Mesodermal cell (in vitro differentiated cells): ENCODE results near the gene UBE2D2.
A peak's percentile ranks its signal among the peaks of the same experiment; 100 is the strongest.

ENCODE experiments used
- H3K27ac ChIP-seq: 2 replicates; pipeline ENCODE4 v1.7.0; 2013; ENCODE audit warnings: mild to moderate bottlenecking, low read depth, low read length, moderate library complexity; ENCODE audit not compliant: severe bottlenecking
- H3K36me3 ChIP-seq: 2 replicates; pipeline ENCODE4 v1.7.1; 2013; ENCODE audit warnings: mild to moderate bottlenecking, low read length, moderate library complexity; ENCODE audit not compliant: control insufficient read depth, insufficient read depth
- H3K4me1 ChIP-seq: one replicate; pipeline ENCODE4 v1.7.1; 2013; ENCODE audit warnings: mild to moderate bottlenecking, low read length; ENCODE audit not compliant: insufficient read depth, control insufficient read depth, poor library complexity, severe bottlenecking
- H3K4me3 ChIP-seq: 2 replicates; pipeline ENCODE4 v1.7.0; 2013; ENCODE audit warnings: low read length, control low read depth, mild to moderate bottlenecking; ENCODE audit not compliant: insufficient read depth, poor library complexity, severe bottlenecking; ENCODE audit errors: extremely low read depth
- H3K9me3 ChIP-seq: 2 replicates; pipeline ENCODE4 v1.7.1; 2013; ENCODE audit warnings: mild to moderate bottlenecking, low read length, moderate library complexity; ENCODE audit not compliant: control insufficient read depth
- WGBS, 2 experiments: methylation state at CpG; one replicate each; pipeline ENCODE4 v1.1.5; 2013; ENCODE audit warnings: missing lambda C conversion rate in 2 of 2; ENCODE audit not compliant: insufficient coverage in 2 of 2; 5-methylcytosine and 5-hydroxymethylcytosine counted together

The UBE2D2 gene

DNA sequence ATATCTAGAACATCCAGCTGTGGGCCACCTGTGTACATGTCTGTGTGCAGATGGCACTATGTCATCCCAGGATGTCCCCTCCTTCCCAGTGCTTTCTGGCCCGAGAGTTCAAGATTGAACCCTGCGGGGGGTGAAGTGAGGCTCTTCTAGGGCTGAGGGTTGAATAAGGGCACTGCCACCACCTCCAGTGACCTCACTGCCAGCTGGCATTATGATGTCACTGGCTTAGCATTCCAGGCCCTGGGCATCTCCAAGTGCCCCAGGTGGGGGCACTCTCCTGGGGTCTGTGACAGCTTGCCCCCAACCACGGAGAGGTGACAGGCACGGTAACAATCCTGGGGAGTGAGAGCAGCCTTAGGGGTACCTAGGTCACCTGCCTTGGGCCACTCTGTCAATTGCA is 114.1 kb downstream of the UBE2D2 start:
- Histone ChIP-seq H3K4me1 (peaks cover 47% of the 10 kb centered on the region), H3K4me3 (no peak overlapping the region), H3K9me3 (no peaks in the 10 kb centered on the region), H3K36me3 (peaks cover 36% of the 10 kb centered on the region), H3K27ac (peak overlapping the region; percentile 36)
- 97 to 100% methylated on average over 2 to 4 of the region's 4 CpGs for WGBS, 2 experiments

DNA sequence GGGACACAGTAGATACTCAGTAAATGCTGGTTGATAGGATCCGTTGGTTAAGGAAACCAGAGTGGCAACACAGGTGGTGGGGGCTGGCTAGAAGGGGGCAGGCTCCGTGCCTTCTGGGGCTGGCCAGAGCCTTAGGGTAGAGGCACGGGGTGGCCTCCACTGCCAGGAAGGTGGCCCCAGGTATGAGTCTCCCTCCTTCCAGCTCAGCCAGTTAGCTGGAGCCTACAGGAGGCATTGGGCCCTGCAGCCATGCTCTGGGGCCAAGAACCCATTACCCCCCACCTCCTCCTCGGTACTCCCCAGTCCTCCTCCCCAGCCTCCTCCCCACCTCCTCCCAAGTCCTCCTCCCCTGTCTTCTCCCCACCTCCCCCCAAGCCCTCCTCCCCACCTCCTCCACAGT is 114.7 kb downstream of the UBE2D2 start:
- Histone ChIP-seq H3K4me3 (no peak overlapping the region), H3K27ac (peak overlapping the region; percentile 36), H3K4me1 (peaks cover 41% of the 10 kb centered on the region), H3K9me3 (no peaks in the 10 kb centered on the region), H3K36me3 (peaks cover 42% of the 10 kb centered on the region)
- 93 to 100% methylated on average over 1 to 3 of the region's 4 CpGs for WGBS, 2 experiments

DNA sequence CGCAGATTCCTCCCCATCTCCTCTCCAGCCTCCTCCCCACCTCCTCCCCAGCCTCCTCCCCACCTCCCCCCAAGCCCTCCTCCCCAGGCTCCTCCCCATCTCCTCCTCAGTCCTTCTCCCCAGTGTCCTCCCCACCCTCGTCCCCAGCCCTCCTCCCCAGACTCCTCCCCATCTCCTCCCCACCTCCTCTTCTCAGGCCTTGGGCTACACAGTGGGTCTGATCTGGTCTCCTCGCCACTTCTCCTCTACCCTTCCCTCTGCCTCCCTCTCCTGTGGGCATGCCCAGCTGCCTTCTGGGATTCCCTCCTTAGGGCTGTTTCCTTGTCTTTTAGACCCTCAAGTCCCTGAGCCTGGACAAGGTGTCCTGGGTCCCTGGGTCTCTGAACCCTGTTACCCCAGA is 115.3 kb downstream of the UBE2D2 start:
- WGBS, 2 experiments, result 92 to 94% methylated on average over 1 to 2 of the region's 3 CpGs
- H3K9me3 ChIP-seq, result no peaks in the 10 kb centered on the region
- H3K4me1 ChIP-seq, result peaks cover 35% of the 10 kb centered on the region
- peaks cover 48% of the 10 kb centered on the region for H3K36me3 ChIP-seq
- peak overlapping the region; percentile 89 for H3K27ac ChIP-seq
- H3K4me3 ChIP-seq, result no peak overlapping the region

- peaks cover 50% of the 10 kb centered on the region for H3K36me3 ChIP-seq
- no peak overlapping the region for H3K4me3 ChIP-seq
- H3K4me1 ChIP-seq, result peaks cover 31% of the 10 kb centered on the region
- H3K27ac ChIP-seq, result peak overlapping the region; percentile 89
- H3K9me3 ChIP-seq, result no peaks in the 10 kb centered on the region
- 85 to 89% methylated on average over 10 to 21 of the region's 29 CpGs for WGBS, 2 experiments
These were observed 116.0 kb downstream of the UBE2D2 start for GRCh38 chr5:139676951-139677735.
